Ureter (tissue), 1 donor: ENCODE results near the gene STRADB. TPM values are rescaled to one million over a fixed set of nuclear protein-coding genes. Genes with fewer than 3 reads are reported as not detected.

ENCODE experiments used
- total RNA-seq: library from RNA; stranded (reverse); gene quantifications from one replicate; pipeline ENCODE4 v1.2.4, GENCODE V29; 2023
- donor health status: DM: yes; HTN: yes; CAD: no.

STRADB gene
- total RNA-seq, 1 donor from 2014 or later = 20.7 TPM

Other genes starting within 250 kb of the STRADB start
- 50.9 TPM for gene CASP8, start 191.2 kb upstream of the STRADB start, total RNA-seq
- 4.4 TPM for gene FLACC1, start 94.4 kb upstream of the STRADB start, total RNA-seq
- gene TRAK2, start 282 bp upstream of the STRADB start, total RNA-seq = 42.7 TPM
- gene TMEM237, start 191.8 kb downstream of the STRADB start, total RNA-seq = 23.6 TPM
- not detected for gene MPP4, start 246.9 kb downstream of the STRADB start, total RNA-seq